Trophoblast cell (in vitro differentiated cells and primary cell): Measurements from ENCODE around the gene SRPK3.

Experiments used
- DNase-seq, 2 donors: peaks; one replicate each; pipeline ENCODE4 v3.0.0-alpha.2; 2016
- H2AFZ ChIP-seq: 2 replicates; pipeline ENCODE4 v1.6.1; 2013; ENCODE audit warnings: low read length, moderate library complexity, mild to moderate bottlenecking; ENCODE audit not compliant: insufficient read depth, poor library complexity
- H2AK5ac ChIP-seq: 2 replicates; pipeline ENCODE4 v1.6.1; 2013; ENCODE audit warnings: mild to moderate bottlenecking, low read length
- H2BK120ac ChIP-seq: 2 replicates; pipeline ENCODE4 v1.6.1; 2013; ENCODE audit warnings: low read length, mild to moderate bottlenecking, moderate library complexity; ENCODE audit not compliant: insufficient read depth, poor library complexity
- H2BK12ac ChIP-seq: 2 replicates; pipeline ENCODE4 v1.6.1; 2013; ENCODE audit warnings: mild to moderate bottlenecking, low read length, moderate library complexity
- H2BK5ac ChIP-seq: 2 replicates; pipeline ENCODE4 v1.6.1; 2013; ENCODE audit warnings: low read length, low read depth, moderate library complexity, mild to moderate bottlenecking; ENCODE audit not compliant: poor library complexity
- H3K14ac ChIP-seq: 2 replicates; pipeline ENCODE4 v1.6.1; 2013; ENCODE audit warnings: mild to moderate bottlenecking, low read length
- H3K18ac ChIP-seq: 2 replicates; pipeline ENCODE4 v1.6.1; 2013; ENCODE audit warnings: mild to moderate bottlenecking, low read length
- H3K23ac ChIP-seq: 2 replicates; pipeline ENCODE4 v1.6.1; 2013; ENCODE audit warnings: low read length
- H3K27ac ChIP-seq: 2 replicates; pipeline ENCODE4 v1.5.1; 2013; ENCODE audit warnings: low read depth, mild to moderate bottlenecking, inconsistent platforms, low read length, moderate library complexity
- H3K27me3 ChIP-seq: 2 replicates; pipeline ENCODE4 v1.6.1; 2013; ENCODE audit warnings: inconsistent platforms, mild to moderate bottlenecking, low read length, moderate library complexity; ENCODE audit not compliant: insufficient read depth
- H3K36me3 ChIP-seq, 2 experiments: 1 replicate in 1 of 2; 2 replicates in 1 of 2; pipeline ENCODE4 v1.6.1; 2013; ENCODE audit warnings: low read length in 2 of 2, mild to moderate bottlenecking in 2 of 2, moderate library complexity in 1 of 2; ENCODE audit not compliant: insufficient read depth in 2 of 2, control insufficient read depth in 1 of 2
- H3K4ac ChIP-seq: 2 replicates; pipeline ENCODE4 v1.6.1; 2013; ENCODE audit warnings: low read depth, mild to moderate bottlenecking, low read length, moderate library complexity
- H3K4me1 ChIP-seq, 2 experiments: 1 replicate in 1 of 2; 2 replicates in 1 of 2; pipeline ENCODE4 v1.6.1; 2013; ENCODE audit warnings: low read length in 2 of 2, mild to moderate bottlenecking in 2 of 2, moderate library complexity in 1 of 2; ENCODE audit not compliant: insufficient read depth in 2 of 2, control insufficient read depth in 1 of 2
- H3K4me2 ChIP-seq: 2 replicates; pipeline ENCODE4 v1.6.1; 2013; ENCODE audit warnings: inconsistent platforms, mild to moderate bottlenecking, low read length, moderate library complexity
- H3K4me3 ChIP-seq: 2 replicates; pipeline ENCODE4 v1.5.1; 2013; ENCODE audit warnings: mild to moderate bottlenecking, low read depth, low read length, inconsistent platforms
- H3K79me1 ChIP-seq: one replicate; pipeline ENCODE4 v1.6.1; 2013; ENCODE audit warnings: low read length
- H3K79me2 ChIP-seq: 2 replicates; pipeline ENCODE4 v1.6.1; 2013; ENCODE audit warnings: low read length, mild to moderate bottlenecking; ENCODE audit not compliant: control insufficient read depth, insufficient read depth, poor library complexity
- H3K9ac ChIP-seq: 2 replicates; pipeline ENCODE4 v1.6.1; 2013; ENCODE audit warnings: mild to moderate bottlenecking, low read length
- H3K9me3 ChIP-seq: 2 replicates; pipeline ENCODE4 v1.6.1; 2013; ENCODE audit warnings: low read depth, mild to moderate bottlenecking, control low read depth, inconsistent platforms, low read length; ENCODE audit not compliant: insufficient read depth
- H4K12ac ChIP-seq: 2 replicates; pipeline ENCODE4 v1.6.1; 2013; ENCODE audit warnings: low read depth, mild to moderate bottlenecking, low read length, moderate library complexity
- H4K8ac ChIP-seq: 2 replicates; pipeline ENCODE4 v1.6.1; 2013; ENCODE audit warnings: low read depth, mild to moderate bottlenecking, low read length, moderate library complexity
- H4K91ac ChIP-seq: one replicate; pipeline ENCODE4 v1.6.1; 2013; ENCODE audit warnings: low read depth, mild to moderate bottlenecking, low read length, moderate library complexity
- WGBS: extraction: QIAGEN DNeasy Blood & Tissue Kit; methylation state at CpG from one replicate; pipeline ENCODE4 v1.1.7; 2013; ENCODE audit warnings: missing lambda C conversion rate; ENCODE audit not compliant: insufficient read length, insufficient coverage; ENCODE audit errors: extremely low coverage; 5-methylcytosine and 5-hydroxymethylcytosine counted together

Gene SRPK3

DNA sequence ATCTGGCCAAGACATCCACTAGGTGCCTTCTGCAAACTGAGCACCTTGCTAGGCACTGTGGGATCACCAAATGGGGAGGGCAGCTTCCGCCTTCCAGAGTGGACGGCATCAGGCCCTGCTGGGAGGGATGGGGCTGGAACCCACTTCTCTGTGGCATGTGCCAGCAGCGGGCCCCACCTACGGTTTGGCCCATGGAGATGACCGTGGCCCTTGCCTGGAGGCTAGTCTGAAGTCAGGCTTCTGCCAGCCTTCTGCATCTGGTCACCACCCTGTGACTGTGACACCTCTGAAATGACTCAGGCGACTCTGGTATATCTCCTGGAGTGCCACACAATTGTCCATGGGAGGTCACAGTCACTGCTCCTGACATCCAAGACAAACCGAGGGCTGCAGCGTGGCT lies 20.8 kb downstream of the SRPK3 start:
- no peak for DNase-seq
- Histone ChIP-seq H3K4me1 (no peaks in the 10 kb centered on the region), H3K4ac (no peak overlapping the region), H3K27ac (no peak overlapping the region), H4K12ac (no peak overlapping the region), H2BK120ac (no peak overlapping the region), H3K14ac (no peak overlapping the region), H2BK5ac (no peak overlapping the region), H2AK5ac (no peak overlapping the region), H3K4me2 (no peak overlapping the region), H4K91ac (no peak overlapping the region), H4K8ac (no peak overlapping the region), H3K18ac (no peak overlapping the region), H3K27me3 (no peaks in the 10 kb centered on the region), H3K36me3 (peaks cover 26 to 27% of the 10 kb centered on the region in 2 experiments), H2BK12ac (no peak overlapping the region), H3K79me1 (no peaks in the 10 kb centered on the region), H3K79me2 (no peaks in the 10 kb centered on the region), H3K23ac (no peak overlapping the region), H3K4me3 (no peak overlapping the region), H2AFZ (no peak overlapping the region), H3K9me3 (no peaks in the 10 kb centered on the region), H3K9ac (no peak overlapping the region)
- WGBS: no CpG with 5 or more reads among the region's 8 CpGs

GRCh38 chrX:153802513-153803045 lies 21.7 kb downstream of the SRPK3 start:
- Histone ChIP-seq H3K4me3 (no peak overlapping the region), H2BK12ac (no peak overlapping the region), H2BK5ac (no peak overlapping the region), H2AFZ (no peak overlapping the region), H3K9me3 (no peaks in the 10 kb centered on the region), H3K36me3 (peaks cover 17 to 18% of the 10 kb centered on the region in 2 experiments), H3K14ac (no peak overlapping the region), H2AK5ac (no peak overlapping the region), H3K9ac (no peak overlapping the region), H4K91ac (no peak overlapping the region), H3K4me1 (no peaks in the 10 kb centered on the region), H3K23ac (no peak overlapping the region), H2BK120ac (no peak overlapping the region), H3K79me1 (no peaks in the 10 kb centered on the region), H3K4me2 (no peak overlapping the region), H3K79me2 (no peaks in the 10 kb centered on the region), H3K27me3 (no peaks in the 10 kb centered on the region), H4K8ac (no peak overlapping the region), H4K12ac (no peak overlapping the region), H3K18ac (no peak overlapping the region), H3K4ac (no peak overlapping the region), H3K27ac (no peak overlapping the region)
- no CpG with 5 or more reads among the region's 14 CpGs for WGBS
- no peak for DNase-seq

- Histone ChIP-seq H4K12ac (no peak overlapping the region), H3K14ac (no peak overlapping the region), H2BK5ac (no peak overlapping the region), H3K4ac (no peak overlapping the region), H3K4me1 (no peaks in the 10 kb centered on the region), H2AFZ (no peak overlapping the region), H3K23ac (no peak overlapping the region), H3K18ac (no peak overlapping the region), H4K8ac (no peak overlapping the region), H2BK120ac (no peak overlapping the region), H3K4me2 (no peak overlapping the region), H2BK12ac (no peak overlapping the region), H2AK5ac (no peak overlapping the region), H3K36me3 (peaks cover 9 to 10% of the 10 kb centered on the region in 2 experiments), H3K27ac (no peak overlapping the region), H3K9ac (no peak overlapping the region), H3K4me3 (no peak overlapping the region), H3K79me2 (no peaks in the 10 kb centered on the region), H3K27me3 (no peaks in the 10 kb centered on the region), H3K9me3 (no peaks in the 10 kb centered on the region), H3K79me1 (no peaks in the 10 kb centered on the region), H4K91ac (no peak overlapping the region)
- DNase-seq: no peak
- no CpG with 5 or more reads among the region's 87 CpGs for WGBS
Observed at GRCh38 chrX:153803211-153804099, 22.6 kb downstream of the SRPK3 start.

DNA sequence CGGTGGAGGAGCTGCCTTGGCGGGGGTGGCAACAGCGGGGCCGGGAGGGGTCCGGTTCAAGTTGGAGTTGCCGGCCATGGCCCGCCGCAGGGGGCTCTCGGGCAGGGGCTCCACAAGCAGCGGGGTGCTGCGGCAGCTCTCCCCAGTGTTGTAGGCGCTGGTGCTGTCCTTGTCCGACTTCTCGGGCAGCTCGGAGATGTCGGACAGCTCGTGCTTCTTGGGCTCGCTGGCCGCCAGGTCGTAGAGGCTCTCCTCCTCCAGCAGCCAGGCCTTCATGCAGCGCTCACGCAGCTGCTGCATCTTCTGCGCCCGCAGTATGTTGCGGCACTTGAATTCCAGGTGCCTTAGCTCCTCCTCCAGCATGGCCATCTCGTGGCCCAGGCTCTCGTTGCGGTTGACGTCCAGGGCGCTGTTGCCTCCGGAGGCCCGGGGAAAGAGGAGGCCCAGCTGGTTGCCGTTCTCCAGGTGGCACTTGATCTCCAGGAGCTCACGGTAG lies 23.3 kb downstream of the SRPK3 start:
- Histone ChIP-seq H3K23ac (no peak overlapping the region), H4K91ac (no peak overlapping the region), H3K4me3 (no peak overlapping the region), H2AFZ (no peak overlapping the region), H2BK12ac (no peak overlapping the region), H3K4me2 (no peak overlapping the region), H2AK5ac (no peak overlapping the region), H3K18ac (no peak overlapping the region), H2BK120ac (no peak overlapping the region), H3K27me3 (no peaks in the 10 kb centered on the region), H3K36me3 (peaks cover 3% of the 10 kb centered on the region in 2 experiments), H3K27ac (no peak overlapping the region), H3K9ac (no peak overlapping the region), H3K79me2 (no peaks in the 10 kb centered on the region), H3K9me3 (no peaks in the 10 kb centered on the region), H3K4me1 (no peaks in the 10 kb centered on the region), H3K14ac (no peak overlapping the region), H3K4ac (no peak overlapping the region), H4K12ac (peak overlapping the region; percentile 83), H2BK5ac (no peak overlapping the region), H4K8ac (no peak overlapping the region), H3K79me1 (no peaks in the 10 kb centered on the region)
- no CpG with 5 or more reads among the region's 34 CpGs for WGBS
- DNase-seq: no peak
